Heart left ventricle (tissue), 13 donors: Measurements from ENCODE around the gene PCDHA1.

ENCODE experiments used
- POLR2A ChIP-seq, 2 donors: fragments of 450-650 bp; IDR thresholded peaks; one replicate each; pipeline ENCODE4 v1.6.1; 2017; ENCODE audit warnings: antibody characterized with exemption in 2 of 2, mild to moderate bottlenecking in 2 of 2, moderate library complexity in 2 of 2
- TF ChIP-seq, protein P1 (sequence below), 12 donors: fragments of 200-600 bp; sonication (generic) in 4 of 12; IDR thresholded peaks; one replicate each; pipeline versions ENCODE4 v1.5.0 to v1.8.0; 2018 to 2022; ENCODE audit warnings: antibody characterized with exemption in 12 of 12, mild to moderate bottlenecking in 5 of 12
- donor health status: ischemic (EF 13 %, LVEDD 7.1; RV severe dilation, severe dysfunction).
- donor health status: DM: no; HTN: yes; CAD: no.
- donor health status: DM: no; HTN: no; CAD: no.
- donor health status: ischemic (EF 25% LVEDD 6.9; RV normal size, moderate dysfunction).
- donor health status: ischemic (EF 25% LVEDD 5.7; RV mildly dilated, moderate dysfunction).
- donor health status: ischemic (EF 35%, LVEDD 5.7; RV mildly dilated, moderate dysfunction).
- donor health status: nonischemic (EF 11% LVEDD 7.7; RV severe dilation, severe dysfunction).
- donor health status: DM: yes; HTN: yes; CAD: no.
- donor health status: PGD.
- donor health status: ischemic (EF 29% LVEDD 5.4; RV normal size, mild dysfunction).
- donor health status: nonischemic (EF 23%, LVEDD 6.1; RV moderate dilation, normal function).

DNA sequence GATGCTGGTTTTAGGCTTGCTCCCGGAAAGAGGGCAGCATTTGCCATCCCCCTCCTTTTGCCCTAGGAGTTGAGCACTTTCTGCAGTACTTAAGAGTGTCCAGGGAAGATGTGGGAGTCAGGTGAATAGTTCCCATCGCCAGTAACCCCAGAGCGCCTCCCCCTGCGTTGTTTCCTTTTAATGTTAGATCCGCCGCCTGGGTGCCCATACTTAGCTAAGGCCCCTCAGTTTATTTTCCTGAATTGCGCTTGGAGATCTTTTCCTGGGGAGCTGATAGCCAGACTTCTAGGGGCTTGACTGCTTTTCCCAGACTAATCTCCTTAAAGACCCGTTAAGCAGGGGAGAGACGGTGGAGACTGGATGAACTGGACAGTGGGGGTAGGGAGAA lies 180.0 kb downstream of the PCDHA1 start:
- TF ChIP-seq, protein P1, sequence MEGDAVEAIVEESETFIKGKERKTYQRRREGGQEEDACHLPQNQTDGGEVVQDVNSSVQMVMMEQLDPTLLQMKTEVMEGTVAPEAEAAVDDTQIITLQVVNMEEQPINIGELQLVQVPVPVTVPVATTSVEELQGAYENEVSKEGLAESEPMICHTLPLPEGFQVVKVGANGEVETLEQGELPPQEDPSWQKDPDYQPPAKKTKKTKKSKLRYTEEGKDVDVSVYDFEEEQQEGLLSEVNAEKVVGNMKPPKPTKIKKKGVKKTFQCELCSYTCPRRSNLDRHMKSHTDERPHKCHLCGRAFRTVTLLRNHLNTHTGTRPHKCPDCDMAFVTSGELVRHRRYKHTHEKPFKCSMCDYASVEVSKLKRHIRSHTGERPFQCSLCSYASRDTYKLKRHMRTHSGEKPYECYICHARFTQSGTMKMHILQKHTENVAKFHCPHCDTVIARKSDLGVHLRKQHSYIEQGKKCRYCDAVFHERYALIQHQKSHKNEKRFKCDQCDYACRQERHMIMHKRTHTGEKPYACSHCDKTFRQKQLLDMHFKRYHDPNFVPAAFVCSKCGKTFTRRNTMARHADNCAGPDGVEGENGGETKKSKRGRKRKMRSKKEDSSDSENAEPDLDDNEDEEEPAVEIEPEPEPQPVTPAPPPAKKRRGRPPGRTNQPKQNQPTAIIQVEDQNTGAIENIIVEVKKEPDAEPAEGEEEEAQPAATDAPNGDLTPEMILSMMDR (IDR thresholded peaks at IDR 0.05): no peak
- TF ChIP-seq POLR2A (IDR thresholded peaks at IDR 0.05): no peak
